Measurements from ENCODE around the gene TMEM147. TPM values are rescaled to one million over a fixed set of nuclear protein-coding genes. Genes with fewer than 3 reads are reported as not detected.

Gene TMEM147
- total and polyA plus RNA-seq, 2 of the 13 experiments (the other 11 are each of a cell fraction or from before 2014, with no cell fraction given): 141 to 176 TPM

DNA sequence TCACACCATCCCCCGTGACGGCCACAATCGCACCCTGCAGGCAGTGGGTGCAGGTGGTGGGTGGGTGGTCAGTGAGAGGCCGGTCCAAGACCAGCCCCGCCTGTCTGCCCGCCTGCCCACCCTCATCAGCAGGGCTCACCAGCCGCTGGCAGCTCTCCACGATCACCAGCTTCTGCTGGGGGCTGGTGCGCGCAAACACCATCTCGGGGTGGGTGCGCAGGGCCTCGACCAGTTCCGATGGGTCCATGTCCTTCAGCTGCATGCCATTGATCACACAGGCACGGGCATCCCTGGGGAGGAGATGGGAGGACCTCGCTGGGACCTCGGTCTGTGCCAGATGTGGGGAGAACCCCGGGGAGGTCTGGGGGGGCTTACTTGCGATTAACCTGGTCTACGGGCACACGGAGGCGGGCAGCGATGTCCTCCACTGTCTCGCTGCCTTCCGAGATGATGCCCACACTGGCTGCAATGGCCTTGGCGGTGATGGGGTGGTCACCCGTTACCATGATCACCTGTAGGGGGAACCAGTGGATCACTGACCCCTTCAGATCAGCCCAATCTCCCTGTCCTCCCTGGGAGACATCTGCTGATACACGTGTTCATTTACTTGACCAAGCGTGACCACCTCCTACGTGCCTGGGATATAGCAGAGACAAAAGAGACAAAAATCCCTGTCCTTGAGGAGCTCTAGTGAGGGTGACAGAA lies 10.0 kb downstream of the TMEM147 start (continued):
- TF ChIP-seq MYC (CRISPR knock-in tag; IDR thresholded peaks at IDR 0.05; ENCODE audit: borderline replicate concordance): 0 out of 2 replicates have a peak, but pooled peaks have one; percentile 20
- no peak for TF ChIP-seq PRDM10 (CRISPR knock-in tag; IDR thresholded peaks at IDR 0.05; ENCODE audit: low read depth)
- 0 out of 4 replicates have a peak, but pooled peaks of 1 of the 2 experiments have one; percentile 18 for TF ChIP-seq ATF4 (CRISPR knock-in tag; IDR thresholded peaks at IDR 0.05)
- TF ChIP-seq ZNF652 (CRISPR knock-in tag; IDR thresholded peaks at IDR 0.05; ENCODE audit: borderline replicate concordance, low read depth): no peak
- TF ChIP-seq ZNF788 (CRISPR knock-in tag; IDR thresholded peaks at IDR 0.05; ENCODE audit: borderline replicate concordance): no peak
- TF ChIP-seq DPF2 (CRISPR knock-in tag; IDR thresholded peaks at IDR 0.05; ENCODE audit: borderline replicate concordance, low read depth): no peak
- TF ChIP-seq MXI1 (IDR thresholded peaks at IDR 0.05; ENCODE audit: borderline replicate concordance, low read depth, low read length): peak; percentile 37; the same call in 1 of the 3 replicates
- TF ChIP-seq MIER2 (CRISPR knock-in tag; IDR thresholded peaks at IDR 0.05): 0 out of 2 replicates have a peak, but pooled peaks have one; percentile 32
- no peak for TF ChIP-seq ZIK1 (CRISPR knock-in tag; IDR thresholded peaks at IDR 0.05; ENCODE audit: borderline replicate concordance, low read depth)
- TF ChIP-seq CBX5 (CRISPR knock-in tag; IDR thresholded peaks at IDR 0.05; ENCODE audit: borderline replicate concordance): 0 out of 2 replicates have a peak, but pooled peaks have one; percentile 38
- no peak for TF ChIP-seq NONO (IDR thresholded peaks at IDR 0.05)
- TF ChIP-seq NONO (CRISPR knock-in tag; conservative IDR thresholded peaks at IDR 0.05): peak; percentile 43; the same call in 1 of the 2 replicates
- TF ChIP-seq IRF1 (CRISPR knock-in tag; IDR thresholded peaks at IDR 0.05; ENCODE audit: low read depth): no peak
- peak; percentile 86; the same call in 1 of the 2 replicates for TF ChIP-seq ARNTL (CRISPR knock-in tag; IDR thresholded peaks at IDR 0.05)
- TF ChIP-seq STAG1 (CRISPR knock-in tag; IDR thresholded peaks at IDR 0.05): peak; percentile 92
- TF ChIP-seq FOXP4 (CRISPR knock-in tag; IDR thresholded peaks at IDR 0.05): no peak
- no peak for TF ChIP-seq CCAR2 (optimal IDR thresholded peaks at IDR 0.05; ENCODE audit: low read depth, low read length)
- no peak for TF ChIP-seq CEBPB (IDR thresholded peaks at IDR 0.05; ENCODE audit: borderline replicate concordance, low read depth, low read length)
- TF ChIP-seq, protein P1, sequence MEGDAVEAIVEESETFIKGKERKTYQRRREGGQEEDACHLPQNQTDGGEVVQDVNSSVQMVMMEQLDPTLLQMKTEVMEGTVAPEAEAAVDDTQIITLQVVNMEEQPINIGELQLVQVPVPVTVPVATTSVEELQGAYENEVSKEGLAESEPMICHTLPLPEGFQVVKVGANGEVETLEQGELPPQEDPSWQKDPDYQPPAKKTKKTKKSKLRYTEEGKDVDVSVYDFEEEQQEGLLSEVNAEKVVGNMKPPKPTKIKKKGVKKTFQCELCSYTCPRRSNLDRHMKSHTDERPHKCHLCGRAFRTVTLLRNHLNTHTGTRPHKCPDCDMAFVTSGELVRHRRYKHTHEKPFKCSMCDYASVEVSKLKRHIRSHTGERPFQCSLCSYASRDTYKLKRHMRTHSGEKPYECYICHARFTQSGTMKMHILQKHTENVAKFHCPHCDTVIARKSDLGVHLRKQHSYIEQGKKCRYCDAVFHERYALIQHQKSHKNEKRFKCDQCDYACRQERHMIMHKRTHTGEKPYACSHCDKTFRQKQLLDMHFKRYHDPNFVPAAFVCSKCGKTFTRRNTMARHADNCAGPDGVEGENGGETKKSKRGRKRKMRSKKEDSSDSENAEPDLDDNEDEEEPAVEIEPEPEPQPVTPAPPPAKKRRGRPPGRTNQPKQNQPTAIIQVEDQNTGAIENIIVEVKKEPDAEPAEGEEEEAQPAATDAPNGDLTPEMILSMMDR (CRISPR knock-in tag; IDR thresholded peaks at IDR 0.05): peak; percentile 87
- 0 out of 2 replicates have a peak, but pooled peaks have one; percentile 33 for TF ChIP-seq GATAD1 (CRISPR knock-in tag; IDR thresholded peaks at IDR 0.05)

Measured in HepG2 (cell line).